HepG2 (cell line): ENCODE data around the gene SERPINB1. TPM values are rescaled to one million over a fixed set of nuclear protein-coding genes. Genes with fewer than 3 reads are reported as not detected.

ENCODE experiments used
- ATAC-seq: fragments of 200-7000 bp; cut with Tn5 transposase; 3 replicates; pipeline ENCODE4 v1.9.1; 2020; ENCODE audit warnings: mild to moderate bottlenecking, moderate library complexity
- BruUV-seq: library from RNA; stranded (reverse); fragments of 400-500 nt; replicated peaks from 2 replicates; lab custom pipeline; 2021; lab: Mats Ljungman, UMichigan
- CTCF ChIA-PET: fragments of 300-600 bp; formaldehyde crosslinking; extraction: SDS; loops from one replicate; lab custom pipeline; 2021; ENCODE audit warnings: low total read pairs, inconsistent platforms, low intra/inter-chr PET ratio; lab: Yijun Ruan, JAX
- POLR2A ChIA-PET: fragments of 350-600 bp; sonication (Branson Sonifier 250); formaldehyde crosslinking; loops from one replicate; lab custom pipeline; 2020; ENCODE audit warnings: antibody characterized with exemption, inconsistent platforms; lab: Yijun Ruan, JAX
- DNase-seq: peaks from one replicate; pipeline ENCODE4 v3.0.0-alpha.2; 2015; ENCODE audit warnings: low spot score
- FAIRE-seq: peaks from 3 replicates; lab custom pipeline; 2011; peaks lifted over from hg19 to GRCh38; lab: Jason Lieb, UNC
- H2AFZ ChIP-seq: one replicate; pipeline ENCODE4 v1.6.1; 2011; ENCODE audit warnings: low read length, inconsistent platforms
- H3K27ac ChIP-seq: fragments of 300-600 bp; 3 replicates; pipeline ENCODE4 v1.8.0; 2011; ENCODE audit warnings: mixed run types, mild to moderate bottlenecking, mixed read lengths, low read length, inconsistent platforms; ENCODE audit not compliant: insufficient read depth; ENCODE audit errors: extremely low read length
- H3K27me3 ChIP-seq, 2 experiments: fragments of 200-600 bp in 1 of 2; 2 replicates in 1 of 2; 3 replicates in 1 of 2; pipeline versions ENCODE4 v1.6.0 to v1.8.0; 2011; ENCODE audit warnings: low read length in 2 of 2, mild to moderate bottlenecking in 2 of 2, moderate library complexity in 2 of 2, inconsistent platforms in 1 of 2; ENCODE audit not compliant: insufficient read depth in 2 of 2, control insufficient read depth in 1 of 2
- H3K36me3 ChIP-seq, 2 experiments: fragments of 200-600 bp in 1 of 2; replicated peaks in 1 of 2; 2 replicates in 1 of 2; 3 replicates in 1 of 2; pipeline versions ENCODE4 v1.5.1 to v1.8.0; 2011; ENCODE audit warnings: low read length in 2 of 2, inconsistent platforms in 1 of 2; ENCODE audit not compliant: insufficient read depth in 2 of 2, control insufficient read depth in 1 of 2
- H3K4me1 ChIP-seq: 2 replicates; pipeline ENCODE4 v1.5.1; 2012; ENCODE audit warnings: low read length, inconsistent platforms; ENCODE audit not compliant: insufficient read depth
- H3K4me2 ChIP-seq: 2 replicates; pipeline ENCODE4 v1.6.0; 2011; ENCODE audit warnings: low read depth, low read length, inconsistent platforms
- H3K4me3 ChIP-seq, 3 experiments: fragments of 200-600 bp in 1 of 3; sonication (generic), shearing (Covaris generic) in 1 of 3; replicated peaks in 1 of 3; 2 replicates each; pipeline ENCODE4 v1.5.1; 2011 to 2016; ENCODE audit warnings: low read length in 3 of 3, inconsistent platforms in 2 of 3, low read depth in 2 of 3, mild to moderate bottlenecking in 2 of 3, control low read depth in 1 of 3, mixed read lengths in 1 of 3; ENCODE audit not compliant: insufficient read depth in 1 of 3
- H3K79me2 ChIP-seq: one replicate; pipeline ENCODE4 v1.6.1; 2011; ENCODE audit warnings: low read length, inconsistent platforms; ENCODE audit not compliant: insufficient read depth
- H3K9ac ChIP-seq: 2 replicates; pipeline ENCODE4 v1.6.0; 2011; ENCODE audit warnings: mild to moderate bottlenecking, low read depth, low read length, inconsistent platforms; ENCODE audit not compliant: insufficient read depth
- H3K9me3 ChIP-seq: 2 replicates; pipeline ENCODE4 v1.5.1; 2012; ENCODE audit warnings: mild to moderate bottlenecking, low read length
- H4K20me1 ChIP-seq: 2 replicates; pipeline ENCODE4 v1.6.0; 2011; ENCODE audit warnings: inconsistent platforms, mild to moderate bottlenecking, low read length, moderate library complexity; ENCODE audit not compliant: insufficient read depth
- ARHGAP35 ChIP-seq: sonication (generic); formaldehyde crosslinking; IDR thresholded peaks from 2 replicates; pipeline ENCODE4 v1.9.0; 2022; ENCODE audit warnings: mild to moderate bottlenecking, inconsistent platforms, moderate library complexity, missing genetic modification reagents, borderline replicate concordance
- LCORL ChIP-seq, 2 experiments: fragments of 450-650 bp in 1 of 2; sonication (generic) in 1 of 2; formaldehyde crosslinking in 1 of 2; IDR thresholded peaks; 2 replicates each; pipeline versions ENCODE4 v1.5.0 to v1.6.1; 2017 to 2020; ENCODE audit warnings: antibody characterized with exemption in 1 of 2, missing genetic modification reagents in 1 of 2
- RBM22 ChIP-seq: fragments of 200-400 bp; formaldehyde crosslinking; optimal IDR thresholded peaks from 2 replicates; pipeline ENCODE3; 2017; ENCODE audit warnings: mild to moderate bottlenecking, low read length, moderate library complexity
- RFX1 ChIP-seq: fragments of 450-650 bp; IDR thresholded peaks from 2 replicates; pipeline ENCODE4 v1.6.1; 2017
- STAT5B ChIP-seq: sonication (generic); formaldehyde crosslinking; IDR thresholded peaks from 2 replicates; pipeline ENCODE4 v1.4.0; 2020; ENCODE audit warnings: missing genetic modification reagents
- ZBED4 ChIP-seq: sonication (generic); formaldehyde crosslinking; IDR thresholded peaks from 2 replicates; pipeline ENCODE4 v1.4.0; 2020; ENCODE audit warnings: missing genetic modification reagents, borderline replicate concordance
- ZNF501 ChIP-seq: sonication (generic); formaldehyde crosslinking; IDR thresholded peaks from 2 replicates; pipeline ENCODE4 v1.5.1; 2020; ENCODE audit warnings: mild to moderate bottlenecking, moderate library complexity, missing genetic modification reagents
- WGBS: methylation state at CpG from one replicate; pipeline ENCODE4 v1.1.6; 2017; ENCODE audit warnings: low lambda C conversion rate; 5-methylcytosine and 5-hydroxymethylcytosine counted together
- in situ Hi-C: cut with HindIII; loops from 2 replicates; pipeline ENCODE4 v1.10.0; 2017; ENCODE audit warnings: low pct_unique_long_range_greater_than_20kb; ENCODE audit not compliant: extremely low pct_ligation_motif_present
- intact Hi-C: fragments of 100-400 bp; cut with micrococcal nuclease; formaldehyde crosslinking; loops from one replicate; pipeline ENCODE4 v1.10.0; 2022; ENCODE audit not compliant: unreplicated experiment
- polyA plus RNA-seq, 8 experiments: library from polyadenylated mRNA; depleted of rRNA in 3 of 8; stranded (reverse) in 7 of 8; unstranded in 1 of 8; fragments of >200 nt; fragmentation: Illumina TruSeq in 4 of 8; extraction: Trizol in 4 of 8; gene quantifications; 2 replicates each; pipeline versions ENCODE4 v1.2.1 to v1.2.3, GENCODE V29; 2011 to 2016; ENCODE audit warnings: low read depth in 4 of 8, missing spikeins in 1 of 8, mixed read lengths in 1 of 8; ENCODE audit not compliant: insufficient read depth in 1 of 8
- total RNA-seq, 5 experiments: library from RNA; depleted of rRNA; stranded (reverse); fragments of >200 nt; fragmentation: Illumina TruSeq; extraction: Trizol; gene quantifications; 2 replicates each; pipeline ENCODE4 v1.2.3, GENCODE V29; 2016; ENCODE audit warnings: low read depth in 1 of 5

SERPINB1 gene
- total and polyA plus RNA-seq, 2 of the 13 experiments (the other 11 are each of a cell fraction or from before 2014, with no cell fraction given) = 41.4 to 60.5 TPM

- ATAC-seq = no peak
- Histone ChIP-seq H3K9ac (no peak overlapping the region), H2AFZ (no peak overlapping the region), H3K4me2 (no peak overlapping the region), H3K27me3 (no peaks in the 10 kb centered on the region), H3K4me1 (no peaks in the 10 kb centered on the region), H4K20me1 (no peaks in the 10 kb centered on the region; the same call in 1 of the 2 replicates), H3K27ac (no peak overlapping the region), H3K36me3 (peaks cover 22 to 66% of the 10 kb centered on the region in 2 experiments), H3K4me3 (no peak overlapping the region), H3K9me3 (no peaks in the 10 kb centered on the region), H3K79me2 (no peaks in the 10 kb centered on the region)
- DNase-seq = no peak
- intact Hi-C loops = no loop called here
- ChIA-PET POLR2A (interaction anchor here (0.8 kb wide), 1 partner anchor 15 kb away, joined by 3 read pairs; no protein-coding TSS in a partner anchor), CTCF (no interaction called here)
- 97% methylated on average over 7 of the region's 7 CpGs for WGBS
- in situ Hi-C loops = no loop called here
- TF ChIP-seq RBM22 (peak; percentile 24), STAT5B (CRISPR knock-in tag) (no peak)
- no TSS peak for BruUV-seq
- FAIRE-seq = no peak
Measured at GRCh38 chr6:2784930-2785329, 56.7 kb downstream of the SERPINB1 start.

GRCh38 chr6:2784061-2784460 lies 57.6 kb downstream of the SERPINB1 start:
- intact Hi-C loops = no loop called here
- no peaks in the 10 kb centered on the region for H3K9me3 ChIP-seq
- TF ChIP-seq RFX1 (no peak), LCORL (IDR thresholded peaks at IDR 0.05) (no peak), LCORL (CRISPR knock-in tag; IDR thresholded peaks at IDR 0.05) (no peak), ARHGAP35 (no peak), ZNF501 (no peak), ZBED4 (CRISPR knock-in tag) (no peak)
- TF ChIP-seq, all 625 proteins: peak for 0
- Histone ChIP-seq H3K36me3 (peaks cover 24 to 74% of the 10 kb centered on the region in 2 experiments), H4K20me1 (no peaks in the 10 kb centered on the region; the same call in 1 of the 2 replicates), H2AFZ (no peak overlapping the region), H3K4me1 (no peaks in the 10 kb centered on the region), H3K27ac (no peak overlapping the region), H3K9ac (no peak overlapping the region), H3K4me3 (no peak overlapping the region), H3K79me2 (peaks cover 3% of the 10 kb centered on the region), H3K4me2 (no peak overlapping the region), H3K27me3 (no peaks in the 10 kb centered on the region)
- in situ Hi-C loops = no loop called here
- ChIA-PET POLR2A (interaction anchor here (0.8 to 1.1 kb wide), 2 partner anchors 14 to 18 kb away, joined by 3 to 4 read pairs; no protein-coding TSS in a partner anchor), CTCF (no interaction called here)
- FAIRE-seq = no peak
- ATAC-seq = no peak
- no TSS peak for BruUV-seq
- no peak for DNase-seq
- 96% methylated on average over 5 of the region's 5 CpGs for WGBS
